ENCODE data around the gene LSG1. TPM values are rescaled to one million over a fixed set of nuclear protein-coding genes. Genes with fewer than 3 reads are reported as not detected.

Gene LSG1
- total and polyA plus RNA-seq, 2 of the 13 experiments (the other 11 are each of a cell fraction or from before 2014, with no cell fraction given), result 21.4 to 32.1 TPM

DNA sequence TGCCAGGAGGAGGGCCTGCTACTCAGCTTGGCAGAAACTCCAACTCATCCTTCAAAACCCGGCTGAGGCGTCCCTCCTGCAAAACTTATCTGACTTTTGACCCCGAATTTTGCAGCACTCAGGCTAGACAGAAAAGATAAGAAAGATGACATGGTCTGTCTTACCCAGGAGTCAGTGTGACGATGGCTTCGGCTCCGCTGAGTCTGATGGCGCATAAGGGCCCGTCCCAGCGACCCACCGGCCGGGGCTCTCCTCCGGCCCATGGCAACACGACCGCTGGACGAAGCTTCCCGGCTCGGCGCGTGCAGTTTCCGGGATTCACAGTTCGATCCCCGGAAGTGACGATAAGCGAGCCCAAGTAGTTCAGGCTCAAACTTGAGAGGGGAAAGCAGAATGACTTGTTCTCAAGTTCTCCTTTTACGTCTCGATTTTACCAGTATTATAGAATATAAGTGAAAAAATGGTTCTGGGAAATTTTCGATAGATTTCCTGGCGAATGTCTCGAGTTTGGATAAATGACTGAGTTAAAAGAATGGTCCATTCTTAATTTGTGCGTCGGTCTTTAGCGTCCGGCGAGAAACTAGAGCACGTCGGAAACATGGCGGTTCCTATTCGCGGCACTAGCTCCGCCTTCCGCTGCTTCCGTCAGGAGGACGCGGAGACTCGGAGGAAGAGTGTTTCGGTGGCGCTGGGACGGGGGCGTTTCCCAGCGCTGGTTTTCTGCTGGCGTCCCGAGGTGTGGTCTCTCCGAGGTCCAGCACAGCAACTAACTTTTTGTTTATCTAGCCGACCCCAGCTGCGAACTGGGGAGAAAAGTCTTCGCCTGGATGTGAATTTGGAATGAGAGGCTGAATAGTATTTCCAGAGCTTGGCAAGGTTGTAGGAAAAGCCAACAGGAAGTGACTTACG lies at the start of gene LSG1 (continued):
- TF ChIP-seq, protein P1, sequence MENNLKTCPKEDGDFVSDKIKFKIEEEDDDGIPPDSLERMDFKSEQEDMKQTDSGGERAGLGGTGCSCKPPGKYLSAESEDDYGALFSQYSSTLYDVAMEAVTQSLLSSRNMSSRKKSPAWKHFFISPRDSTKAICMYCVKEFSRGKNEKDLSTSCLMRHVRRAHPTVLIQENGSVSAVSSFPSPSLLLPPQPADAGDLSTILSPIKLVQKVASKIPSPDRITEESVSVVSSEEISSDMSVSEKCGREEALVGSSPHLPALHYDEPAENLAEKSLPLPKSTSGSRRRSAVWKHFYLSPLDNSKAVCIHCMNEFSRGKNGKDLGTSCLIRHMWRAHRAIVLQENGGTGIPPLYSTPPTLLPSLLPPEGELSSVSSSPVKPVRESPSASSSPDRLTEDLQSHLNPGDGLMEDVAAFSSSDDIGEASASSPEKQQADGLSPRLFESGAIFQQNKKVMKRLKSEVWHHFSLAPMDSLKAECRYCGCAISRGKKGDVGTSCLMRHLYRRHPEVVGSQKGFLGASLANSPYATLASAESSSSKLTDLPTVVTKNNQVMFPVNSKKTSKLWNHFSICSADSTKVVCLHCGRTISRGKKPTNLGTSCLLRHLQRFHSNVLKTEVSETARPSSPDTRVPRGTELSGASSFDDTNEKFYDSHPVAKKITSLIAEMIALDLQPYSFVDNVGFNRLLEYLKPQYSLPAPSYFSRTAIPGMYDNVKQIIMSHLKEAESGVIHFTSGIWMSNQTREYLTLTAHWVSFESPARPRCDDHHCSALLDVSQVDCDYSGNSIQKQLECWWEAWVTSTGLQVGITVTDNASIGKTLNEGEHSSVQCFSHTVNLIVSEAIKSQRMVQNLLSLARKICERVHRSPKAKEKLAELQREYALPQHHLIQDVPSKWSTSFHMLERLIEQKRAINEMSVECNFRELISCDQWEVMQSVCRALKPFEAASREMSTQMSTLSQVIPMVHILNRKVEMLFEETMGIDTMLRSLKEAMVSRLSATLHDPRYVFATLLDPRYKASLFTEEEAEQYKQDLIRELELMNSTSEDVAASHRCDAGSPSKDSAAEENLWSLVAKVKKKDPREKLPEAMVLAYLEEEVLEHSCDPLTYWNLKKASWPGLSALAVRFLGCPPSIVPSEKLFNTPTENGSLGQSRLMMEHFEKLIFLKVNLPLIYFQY (CRISPR knock-in tag; IDR thresholded peaks at IDR 0.05; ENCODE audit: borderline replicate concordance), result no peak
- TF ChIP-seq HNRNPL (IDR thresholded peaks at IDR 0.05; ENCODE audit: low read depth, low read length) (no peak), RNF2 (conservative IDR thresholded peaks at IDR 0.05; ENCODE audit: low read depth) (no peak; the same call in none of the 2 replicates), POGZ (CRISPR knock-in tag; IDR thresholded peaks at IDR 0.05) (peak; percentile 95), MIXL1 (CRISPR knock-in tag; IDR thresholded peaks at IDR 0.05) (peak; percentile 94), ZBTB7B (CRISPR knock-in tag; IDR thresholded peaks at IDR 0.05) (no peak), CREB1 (IDR thresholded peaks at IDR 0.05) (peak; percentile 85), CREB1 (CRISPR knock-in tag; IDR thresholded peaks at IDR 0.05) (peak; percentile 97), HOXA3 (CRISPR knock-in tag; IDR thresholded peaks at IDR 0.05) (peak; percentile 98), SOX5 (CRISPR knock-in tag; IDR thresholded peaks at IDR 0.05; ENCODE audit: borderline replicate concordance) (peak; percentile 60; the same call in 1 of the 2 replicates)
- TF ChIP-seq, protein P2, sequence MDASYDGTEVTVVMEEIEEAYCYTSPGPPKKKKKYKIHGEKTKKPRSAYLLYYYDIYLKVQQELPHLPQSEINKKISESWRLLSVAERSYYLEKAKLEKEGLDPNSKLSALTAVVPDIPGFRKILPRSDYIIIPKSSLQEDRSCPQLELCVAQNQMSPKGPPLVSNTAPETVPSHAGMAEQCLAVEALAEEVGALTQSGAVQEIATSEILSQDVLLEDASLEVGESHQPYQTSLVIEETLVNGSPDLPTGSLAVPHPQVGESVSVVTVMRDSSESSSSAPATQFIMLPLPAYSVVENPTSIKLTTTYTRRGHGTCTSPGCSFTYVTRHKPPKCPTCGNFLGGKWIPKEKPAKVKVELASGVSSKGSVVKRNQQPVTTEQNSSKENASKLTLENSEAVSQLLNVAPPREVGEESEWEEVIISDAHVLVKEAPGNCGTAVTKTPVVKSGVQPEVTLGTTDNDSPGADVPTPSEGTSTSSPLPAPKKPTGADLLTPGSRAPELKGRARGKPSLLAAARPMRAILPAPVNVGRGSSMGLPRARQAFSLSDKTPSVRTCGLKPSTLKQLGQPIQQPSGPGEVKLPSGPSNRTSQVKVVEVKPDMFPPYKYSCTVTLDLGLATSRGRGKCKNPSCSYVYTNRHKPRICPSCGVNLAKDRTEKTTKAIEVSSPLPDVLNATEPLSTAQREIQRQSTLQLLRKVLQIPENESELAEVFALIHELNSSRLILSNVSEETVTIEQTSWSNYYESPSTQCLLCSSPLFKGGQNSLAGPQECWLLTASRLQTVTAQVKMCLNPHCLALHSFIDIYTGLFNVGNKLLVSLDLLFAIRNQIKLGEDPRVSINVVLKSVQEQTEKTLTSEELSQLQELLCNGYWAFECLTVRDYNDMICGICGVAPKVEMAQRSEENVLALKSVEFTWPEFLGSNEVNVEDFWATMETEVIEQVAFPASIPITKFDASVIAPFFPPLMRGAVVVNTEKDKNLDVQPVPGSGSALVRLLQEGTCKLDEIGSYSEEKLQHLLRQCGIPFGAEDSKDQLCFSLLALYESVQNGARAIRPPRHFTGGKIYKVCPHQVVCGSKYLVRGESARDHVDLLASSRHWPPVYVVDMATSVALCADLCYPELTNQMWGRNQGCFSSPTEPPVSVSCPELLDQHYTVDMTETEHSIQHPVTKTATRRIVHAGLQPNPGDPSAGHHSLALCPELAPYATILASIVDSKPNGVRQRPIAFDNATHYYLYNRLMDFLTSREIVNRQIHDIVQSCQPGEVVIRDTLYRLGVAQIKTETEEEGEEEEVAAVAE (CRISPR knock-in tag; IDR thresholded peaks at IDR 0.05; ENCODE audit: borderline replicate concordance), result peak; percentile 63
- TF ChIP-seq, protein P3, sequence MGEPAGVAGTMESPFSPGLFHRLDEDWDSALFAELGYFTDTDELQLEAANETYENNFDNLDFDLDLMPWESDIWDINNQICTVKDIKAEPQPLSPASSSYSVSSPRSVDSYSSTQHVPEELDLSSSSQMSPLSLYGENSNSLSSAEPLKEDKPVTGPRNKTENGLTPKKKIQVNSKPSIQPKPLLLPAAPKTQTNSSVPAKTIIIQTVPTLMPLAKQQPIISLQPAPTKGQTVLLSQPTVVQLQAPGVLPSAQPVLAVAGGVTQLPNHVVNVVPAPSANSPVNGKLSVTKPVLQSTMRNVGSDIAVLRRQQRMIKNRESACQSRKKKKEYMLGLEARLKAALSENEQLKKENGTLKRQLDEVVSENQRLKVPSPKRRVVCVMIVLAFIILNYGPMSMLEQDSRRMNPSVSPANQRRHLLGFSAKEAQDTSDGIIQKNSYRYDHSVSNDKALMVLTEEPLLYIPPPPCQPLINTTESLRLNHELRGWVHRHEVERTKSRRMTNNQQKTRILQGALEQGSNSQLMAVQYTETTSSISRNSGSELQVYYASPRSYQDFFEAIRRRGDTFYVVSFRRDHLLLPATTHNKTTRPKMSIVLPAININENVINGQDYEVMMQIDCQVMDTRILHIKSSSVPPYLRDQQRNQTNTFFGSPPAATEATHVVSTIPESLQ (CRISPR knock-in tag; conservative IDR thresholded peaks at IDR 0.05), result no peak
- TF ChIP-seq, protein P4, sequence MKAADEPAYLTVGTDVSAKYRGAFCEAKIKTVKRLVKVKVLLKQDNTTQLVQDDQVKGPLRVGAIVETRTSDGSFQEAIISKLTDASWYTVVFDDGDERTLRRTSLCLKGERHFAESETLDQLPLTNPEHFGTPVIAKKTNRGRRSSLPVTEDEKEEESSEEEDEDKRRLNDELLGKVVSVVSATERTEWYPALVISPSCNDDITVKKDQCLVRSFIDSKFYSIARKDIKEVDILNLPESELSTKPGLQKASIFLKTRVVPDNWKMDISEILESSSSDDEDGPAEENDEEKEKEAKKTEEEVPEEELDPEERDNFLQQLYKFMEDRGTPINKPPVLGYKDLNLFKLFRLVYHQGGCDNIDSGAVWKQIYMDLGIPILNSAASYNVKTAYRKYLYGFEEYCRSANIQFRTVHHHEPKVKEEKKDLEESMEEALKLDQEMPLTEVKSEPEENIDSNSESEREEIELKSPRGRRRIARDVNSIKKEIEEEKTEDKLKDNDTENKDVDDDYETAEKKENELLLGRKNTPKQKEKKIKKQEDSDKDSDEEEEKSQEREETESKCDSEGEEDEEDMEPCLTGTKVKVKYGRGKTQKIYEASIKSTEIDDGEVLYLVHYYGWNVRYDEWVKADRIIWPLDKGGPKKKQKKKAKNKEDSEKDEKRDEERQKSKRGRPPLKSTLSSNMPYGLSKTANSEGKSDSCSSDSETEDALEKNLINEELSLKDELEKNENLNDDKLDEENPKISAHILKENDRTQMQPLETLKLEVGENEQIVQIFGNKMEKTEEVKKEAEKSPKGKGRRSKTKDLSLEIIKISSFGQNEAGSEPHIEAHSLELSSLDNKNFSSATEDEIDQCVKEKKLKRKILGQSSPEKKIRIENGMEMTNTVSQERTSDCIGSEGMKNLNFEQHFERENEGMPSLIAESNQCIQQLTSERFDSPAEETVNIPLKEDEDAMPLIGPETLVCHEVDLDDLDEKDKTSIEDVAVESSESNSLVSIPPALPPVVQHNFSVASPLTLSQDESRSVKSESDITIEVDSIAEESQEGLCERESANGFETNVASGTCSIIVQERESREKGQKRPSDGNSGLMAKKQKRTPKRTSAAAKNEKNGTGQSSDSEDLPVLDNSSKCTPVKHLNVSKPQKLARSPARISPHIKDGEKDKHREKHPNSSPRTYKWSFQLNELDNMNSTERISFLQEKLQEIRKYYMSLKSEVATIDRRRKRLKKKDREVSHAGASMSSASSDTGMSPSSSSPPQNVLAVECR (CRISPR knock-in tag; IDR thresholded peaks at IDR 0.05; ENCODE audit: borderline replicate concordance), result peak; percentile 88; the same call in 1 of the 2 replicates

All from HepG2 (cell line).